Hematopoietic multipotent progenitor cell (in vitro differentiated cells): Measurements from ENCODE around the gene NDUFAB1. TPM values are rescaled to one million over a fixed set of nuclear protein-coding genes. Genes with fewer than 3 reads are reported as not detected.
"Not testable (repeated sequence)": the region's sequence is repeated elsewhere in the genome, so short reads cannot be mapped to it uniquely, and the experiment has no call there.

Source experiments
- DNase-seq, 3 donors: peaks; one replicate each; pipeline ENCODE4 v3.0.0-alpha.2; 2011 to 2015; ENCODE audit warnings: low read depth in 2 of 3, low spot score in 2 of 3
- total RNA-seq: library from RNA; depleted of rRNA; stranded (reverse); fragments of >200 nt; gene quantifications from one replicate; pipeline ENCODE4 v1.2.3, GENCODE V29; 2012

The NDUFAB1 gene
- total RNA-seq, 1 donor: 84.6 TPM

DNA sequence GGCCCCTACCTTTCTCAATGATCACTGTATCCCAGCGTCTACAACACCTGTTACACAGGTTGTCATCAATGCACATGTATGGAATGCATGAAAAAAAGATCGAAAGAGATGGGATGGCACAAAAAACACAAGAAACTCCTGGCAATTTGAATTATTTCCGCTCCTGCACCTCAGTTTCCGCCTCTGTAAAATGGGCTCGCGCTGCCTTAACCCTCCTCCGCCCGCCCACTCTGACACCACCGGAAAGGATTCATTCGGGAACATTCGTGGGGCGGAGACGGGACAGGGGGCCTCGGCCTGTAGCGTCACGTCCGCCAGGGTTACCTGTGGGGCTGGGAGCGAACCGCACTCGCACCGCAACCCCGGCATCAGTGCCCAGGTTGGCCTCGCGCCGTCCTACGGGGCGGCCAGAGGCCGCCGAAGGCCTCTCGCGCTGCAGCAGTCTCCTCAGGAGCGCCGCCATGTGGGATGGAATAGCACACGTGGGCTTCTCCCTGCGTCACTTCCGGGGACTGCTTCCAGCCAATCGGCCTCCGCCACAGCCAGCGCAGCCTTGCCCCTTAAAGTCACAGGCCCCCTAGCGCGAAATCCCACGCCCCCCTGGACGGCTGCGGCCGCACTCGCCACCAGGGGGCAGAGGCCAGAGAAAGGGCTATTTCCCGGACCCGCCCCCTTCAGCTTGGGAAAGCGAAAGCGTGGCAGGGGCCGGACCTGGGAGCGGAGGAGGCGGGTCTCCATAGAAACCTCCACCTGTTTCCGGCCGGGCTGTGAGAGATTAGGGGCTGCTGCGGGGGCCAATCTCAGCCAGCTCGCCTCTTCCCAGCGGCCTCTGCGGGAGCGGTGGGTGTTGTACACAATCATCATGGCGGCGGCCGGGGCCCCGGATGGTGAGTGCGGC lies 39.0 kb downstream of the NDUFAB1 start, which contains the start of the genes EARS2 and UBFD1:
EARS2 (minus strand) TSS at position 470 of the 898 bp plus-strand sequence; CDS start at position 463, 7 bp downstream.
UBFD1 (plus strand) TSS at position 847 of the 898 bp plus-strand sequence; CDS start at position 863, 16 bp downstream.
- peak; percentile 86 to 100 (median 100) for DNase-seq

DNA sequence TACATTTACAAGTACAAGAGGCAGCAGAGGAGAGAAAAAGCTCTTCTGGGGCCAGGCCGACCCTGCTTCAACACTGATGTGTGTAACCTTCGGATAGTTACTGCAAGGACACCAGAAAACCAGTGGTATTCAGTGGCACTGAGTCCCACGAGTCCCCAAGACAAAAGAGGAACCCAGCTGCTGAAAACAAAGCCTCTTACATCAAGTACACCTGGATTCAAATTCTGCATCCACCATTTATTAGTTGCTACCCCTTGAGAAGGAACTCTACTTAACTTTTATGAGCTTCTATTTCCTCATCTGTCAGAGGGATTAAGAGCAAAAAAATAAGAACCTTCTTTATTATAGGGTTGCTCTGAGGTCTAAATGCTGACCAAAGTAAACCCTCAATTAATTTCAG lies 41.6 kb downstream of the NDUFAB1 start:
- no peak for DNase-seq

DNA sequence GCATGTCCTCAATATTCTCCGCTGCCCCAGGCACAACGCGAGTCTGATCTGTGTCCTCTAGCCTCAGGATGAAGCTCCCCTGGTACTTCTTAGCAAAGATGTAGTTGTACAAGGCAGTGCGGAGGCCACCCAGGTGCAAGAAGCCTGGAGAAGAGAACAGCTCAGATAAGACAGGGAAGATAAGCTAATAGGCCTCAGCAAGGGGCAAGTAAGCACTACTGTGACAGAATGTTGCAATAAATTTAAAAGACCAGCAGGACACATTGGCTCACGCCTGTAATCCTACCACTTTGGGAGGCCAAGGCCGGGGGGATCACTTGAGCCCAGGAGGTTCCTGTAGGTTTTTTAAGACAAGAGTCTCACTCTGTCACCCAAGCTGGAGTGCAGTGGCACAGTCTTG lies 44.0 kb downstream of the NDUFAB1 start:
- no peak for DNase-seq

DNA sequence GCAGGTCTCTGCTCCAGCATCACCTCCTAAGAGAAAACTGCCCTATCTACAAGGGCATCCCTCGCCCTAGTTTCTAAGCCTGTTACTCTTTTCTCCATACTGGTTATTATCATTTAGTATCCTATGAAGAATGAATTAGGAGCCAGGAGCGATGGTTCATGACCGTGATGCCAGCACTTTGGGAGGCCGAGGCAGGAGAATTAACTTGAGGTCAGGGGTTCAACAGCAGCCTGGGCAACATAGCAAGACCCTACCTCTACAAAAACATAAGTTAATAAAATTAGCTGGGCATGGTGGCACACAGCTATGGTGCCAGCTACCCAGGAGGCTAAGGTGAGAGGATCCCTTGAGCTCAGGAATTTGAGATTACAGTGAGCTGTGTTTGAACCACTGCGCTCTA lies 46.2 kb downstream of the NDUFAB1 start:
- DNase-seq: no peak

DNA sequence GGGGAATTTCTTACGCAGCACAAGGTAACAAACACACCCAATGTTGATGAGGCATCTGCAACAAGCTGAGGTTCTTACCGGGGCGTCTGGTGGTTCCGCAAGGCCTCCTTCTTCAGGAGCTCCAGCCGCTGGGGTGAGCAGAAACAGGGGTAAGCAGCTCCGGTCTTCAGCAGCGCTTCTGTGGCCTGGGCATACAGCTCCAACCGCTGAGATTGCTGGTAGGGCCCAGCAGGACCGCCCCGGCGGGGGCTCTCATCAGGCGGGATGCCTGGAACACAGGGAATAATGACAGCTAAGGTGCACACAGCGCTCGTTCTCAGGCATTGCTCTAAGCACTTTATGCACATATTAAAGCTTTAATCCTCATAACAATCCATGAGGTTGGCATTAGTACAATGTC lies 51.7 kb downstream of the NDUFAB1 start:
- no peak for DNase-seq

GRCh38 chr16:23540817-23541178 lies 55.3 kb downstream of the NDUFAB1 start:
- not testable (repeated sequence) for DNase-seq

DNA sequence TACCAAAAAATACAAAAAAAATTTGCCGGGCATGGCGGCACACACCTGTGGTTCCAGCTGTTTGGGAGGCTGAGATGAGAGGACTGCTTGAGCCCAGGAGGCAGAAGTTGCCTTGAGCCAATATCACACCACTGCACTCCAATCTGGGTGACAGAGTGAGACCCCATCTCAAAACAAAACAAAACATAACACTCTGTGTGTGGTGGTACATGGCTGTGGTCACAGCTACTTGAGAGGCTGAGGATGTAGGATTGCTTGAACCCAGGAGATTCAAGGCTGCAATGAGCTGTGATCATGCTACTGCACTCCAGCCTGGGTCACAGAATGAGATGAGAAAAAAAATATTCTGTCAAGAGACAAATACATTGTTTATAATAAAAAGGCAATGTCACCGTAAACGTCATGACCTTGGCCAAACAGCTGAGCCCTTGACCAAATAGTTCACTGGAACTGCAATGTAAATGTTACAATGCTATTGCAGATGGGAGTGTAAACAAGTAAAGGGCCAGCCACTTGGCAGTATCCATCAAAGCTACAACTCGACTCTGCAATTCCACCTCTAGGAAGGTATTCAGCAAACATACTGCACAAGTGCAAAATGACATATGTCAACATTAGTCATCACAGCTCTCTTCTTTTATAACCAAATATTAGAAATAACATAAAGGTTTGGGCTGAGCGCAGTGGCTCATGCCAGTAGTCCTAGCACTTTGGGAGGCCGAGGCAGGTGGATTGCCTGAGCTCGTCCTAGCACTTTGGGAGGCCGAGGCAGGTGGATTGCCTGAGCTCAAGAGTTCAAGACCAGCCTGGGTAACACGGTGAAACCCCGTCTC lies 55.9 kb downstream of the NDUFAB1 start:
- no peak for DNase-seq

DNA sequence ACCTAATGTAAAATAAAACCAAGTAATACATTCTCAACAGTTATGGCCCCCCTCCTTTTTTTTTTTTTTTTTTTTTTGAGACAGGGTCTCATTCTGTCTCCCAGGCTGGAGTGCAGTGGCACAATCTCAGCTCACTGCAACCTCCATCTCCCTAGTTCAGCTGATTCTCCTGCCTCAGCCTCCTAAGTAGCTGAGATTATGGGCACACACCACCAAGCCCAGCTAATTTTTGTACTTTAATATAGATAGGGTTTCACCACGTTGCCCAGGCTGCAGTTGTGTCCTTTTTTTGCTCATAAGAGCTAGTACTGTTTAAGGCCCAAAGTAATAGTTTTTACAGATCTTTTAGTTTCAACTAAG lies 57.2 kb downstream of the NDUFAB1 start:
- no peak for DNase-seq

DNA sequence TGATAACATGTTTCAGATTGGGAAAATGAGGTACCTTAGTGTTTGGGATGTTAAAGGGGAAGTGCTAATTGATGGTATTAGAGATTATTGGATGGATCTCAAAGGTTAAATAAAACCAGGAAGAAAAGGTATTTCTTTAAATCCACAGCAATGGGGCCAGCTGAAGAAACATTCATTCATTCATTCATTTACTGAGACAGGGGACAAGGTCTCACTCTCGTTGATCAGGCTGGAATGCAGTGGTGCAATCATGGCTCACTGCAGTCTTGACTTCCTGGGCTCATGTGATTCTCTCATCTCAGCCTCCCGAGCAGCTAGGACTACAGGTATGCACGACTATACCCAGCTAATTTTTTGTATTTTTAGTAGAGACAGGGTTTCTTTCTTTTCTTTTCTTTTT lies 58.7 kb downstream of the NDUFAB1 start:
- DNase-seq: no peak

DNA sequence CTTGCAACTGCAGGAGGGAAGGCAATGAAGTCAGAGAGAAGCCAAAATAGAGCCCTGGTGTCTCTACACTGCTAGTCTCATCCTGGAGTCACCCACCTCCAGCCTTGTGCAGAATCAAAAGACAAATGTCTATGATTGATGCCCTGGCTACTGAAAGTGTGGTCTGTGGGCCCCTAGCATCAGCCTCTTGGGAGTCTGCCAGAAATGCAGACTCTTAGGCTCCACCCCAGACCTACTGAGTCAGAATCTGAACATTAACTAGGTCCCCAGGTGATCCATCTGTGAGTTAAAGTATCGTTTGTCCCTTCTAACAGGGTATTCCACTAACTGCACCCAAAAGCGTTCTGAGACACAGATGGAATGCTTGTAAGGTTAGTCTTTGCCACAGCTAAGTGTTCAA lies 60.2 kb downstream of the NDUFAB1 start:
- DNase-seq: no peak

DNA sequence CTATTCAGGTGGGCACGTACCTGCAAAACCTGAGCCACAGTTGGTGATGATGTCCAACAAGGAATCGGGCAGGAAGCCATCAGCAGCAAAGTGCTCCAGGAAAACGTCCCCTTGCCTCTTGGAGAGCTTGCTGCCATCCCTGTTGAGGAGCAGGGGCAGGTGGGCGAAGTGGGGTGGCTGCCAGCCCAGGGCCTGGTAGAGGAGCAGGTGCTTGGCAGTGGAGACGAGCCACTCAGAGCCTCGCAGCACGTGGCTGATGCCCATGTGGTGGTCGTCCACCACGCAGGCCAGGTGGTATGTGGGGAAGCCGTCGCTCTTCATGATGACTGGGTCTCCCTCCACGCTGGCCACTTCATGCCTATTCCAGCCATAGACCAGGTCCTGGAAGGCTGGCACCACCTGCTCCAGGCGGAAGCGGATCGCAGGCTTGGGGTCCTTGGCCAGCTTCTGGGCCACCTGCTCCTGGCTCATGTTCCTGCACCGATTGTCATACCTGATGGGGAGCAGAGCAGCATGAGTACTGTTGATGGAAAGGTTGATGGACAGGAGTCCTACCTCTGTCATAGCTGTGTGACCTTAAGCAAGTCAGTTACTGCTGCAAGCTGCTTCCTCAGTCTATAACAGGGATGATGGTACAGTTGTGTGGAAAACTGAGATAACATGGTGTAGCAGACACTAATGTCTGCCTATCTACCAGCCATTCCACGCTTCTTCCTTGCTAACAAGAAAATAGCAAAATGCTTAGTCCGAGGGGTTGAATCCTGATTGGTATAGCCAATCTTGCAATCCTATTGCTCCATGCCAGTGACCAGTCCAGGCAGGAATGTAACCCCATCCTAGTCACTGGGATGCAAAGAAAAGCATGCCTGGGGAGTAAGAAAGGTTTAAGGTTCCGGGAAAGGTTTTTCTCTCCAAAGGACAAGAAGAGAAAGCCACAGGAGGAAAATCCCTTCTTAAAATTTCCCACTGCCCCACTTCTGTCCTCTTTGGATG lies 61.0 kb downstream of the NDUFAB1 start:
- DNase-seq: no peak

- no peak for DNase-seq
Observed at GRCh38 chr16:23532448-23532847, 63.7 kb downstream of the NDUFAB1 start.

Other genes starting within 250 kb of the NDUFAB1 start
- gene COG7, start 143.1 kb downstream of the NDUFAB1 start, total RNA-seq: 28.0 TPM
- 18.9 TPM for gene GGA2, start 85.8 kb downstream of the NDUFAB1 start, total RNA-seq
- 35.8 TPM for gene EARS2, start 39.0 kb downstream of the NDUFAB1 start, total RNA-seq
- gene UBFD1, start 38.6 kb downstream of the NDUFAB1 start, total RNA-seq: 44.2 TPM
- 5.1 TPM for gene PALB2, start 45.0 kb upstream of the NDUFAB1 start, total RNA-seq
- 37.4 TPM for gene DCTN5, start 45.1 kb upstream of the NDUFAB1 start, total RNA-seq
- gene PLK1, start 82.6 kb upstream of the NDUFAB1 start, total RNA-seq: 3.0 TPM
- 0.54 TPM for gene ERN2, start 116.9 kb upstream of the NDUFAB1 start, total RNA-seq
- gene CHP2, start 158.7 kb upstream of the NDUFAB1 start, total RNA-seq: not detected
- gene PRKCB, start 239.7 kb upstream of the NDUFAB1 start, total RNA-seq: 71.6 TPM